Vagina (tissue), 2 donors: ENCODE results near the gene RHOT2.

Experiments used
- POLR2A ChIP-seq, 2 donors: fragments of 450-650 bp; IDR thresholded peaks; one replicate each; pipeline ENCODE4 v1.6.1; 2017; ENCODE audit warnings: antibody characterized with exemption in 2 of 2, mild to moderate bottlenecking in 2 of 2, moderate library complexity in 2 of 2
- POLR2AphosphoS5 ChIP-seq, 2 donors: sonication (generic); formaldehyde crosslinking; IDR thresholded peaks; one replicate each; pipeline ENCODE4 v1.9.0; 2017; ENCODE audit warnings: antibody characterized with exemption in 2 of 2, mild to moderate bottlenecking in 2 of 2, low read depth in 1 of 2; ENCODE audit not compliant: insufficient read depth in 1 of 2
- TF ChIP-seq, protein P1 (sequence below), 3 experiments: fragments of 450-650 bp in 2 of 3; fragments of 200-600 bp in 1 of 3; sonication (generic) in 1 of 3; IDR thresholded peaks; one replicate each; pipeline ENCODE4 v1.5.1; 2017 to 2019; ENCODE audit warnings: antibody characterized with exemption in 3 of 3, mild to moderate bottlenecking in 2 of 3, moderate library complexity in 2 of 3

DNA sequence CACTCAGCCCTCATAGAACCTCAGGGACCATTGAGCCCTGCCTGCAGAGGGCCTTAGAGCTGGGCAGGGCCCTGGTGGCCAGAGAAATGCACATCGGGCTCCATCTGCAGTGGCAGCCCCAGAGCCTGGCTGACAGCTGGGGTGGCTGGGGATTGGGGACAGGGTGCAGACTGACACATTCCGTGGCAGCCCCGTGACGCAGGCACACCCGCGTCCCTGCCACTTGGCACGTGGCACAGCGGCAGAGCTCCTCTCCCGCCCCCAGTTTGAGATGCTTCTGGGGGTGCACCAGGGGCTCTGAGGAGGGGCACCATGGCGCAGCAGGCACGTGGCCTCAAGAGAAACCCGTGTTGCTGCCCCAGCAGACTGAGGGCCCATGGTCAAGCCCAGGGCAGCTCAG is 35.5 kb downstream of the RHOT2 start:
- TF ChIP-seq, protein P1, sequence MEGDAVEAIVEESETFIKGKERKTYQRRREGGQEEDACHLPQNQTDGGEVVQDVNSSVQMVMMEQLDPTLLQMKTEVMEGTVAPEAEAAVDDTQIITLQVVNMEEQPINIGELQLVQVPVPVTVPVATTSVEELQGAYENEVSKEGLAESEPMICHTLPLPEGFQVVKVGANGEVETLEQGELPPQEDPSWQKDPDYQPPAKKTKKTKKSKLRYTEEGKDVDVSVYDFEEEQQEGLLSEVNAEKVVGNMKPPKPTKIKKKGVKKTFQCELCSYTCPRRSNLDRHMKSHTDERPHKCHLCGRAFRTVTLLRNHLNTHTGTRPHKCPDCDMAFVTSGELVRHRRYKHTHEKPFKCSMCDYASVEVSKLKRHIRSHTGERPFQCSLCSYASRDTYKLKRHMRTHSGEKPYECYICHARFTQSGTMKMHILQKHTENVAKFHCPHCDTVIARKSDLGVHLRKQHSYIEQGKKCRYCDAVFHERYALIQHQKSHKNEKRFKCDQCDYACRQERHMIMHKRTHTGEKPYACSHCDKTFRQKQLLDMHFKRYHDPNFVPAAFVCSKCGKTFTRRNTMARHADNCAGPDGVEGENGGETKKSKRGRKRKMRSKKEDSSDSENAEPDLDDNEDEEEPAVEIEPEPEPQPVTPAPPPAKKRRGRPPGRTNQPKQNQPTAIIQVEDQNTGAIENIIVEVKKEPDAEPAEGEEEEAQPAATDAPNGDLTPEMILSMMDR (IDR thresholded peaks at IDR 0.05), result no peak
- TF ChIP-seq POLR2A (IDR thresholded peaks at IDR 0.05), result no peak
- TF ChIP-seq POLR2AphosphoS5 (IDR thresholded peaks at IDR 0.05; ENCODE audit: insufficient read depth in 1 of 2, low read depth in 1 of 2), result no peak
